Amygdala (tissue), 56 donors: ENCODE results near the gene SPEF1.
"Not testable (repeated sequence)": the region's sequence is repeated elsewhere in the genome, so short reads cannot be mapped to it uniquely, and the experiment has no call there.

Experiments
- DNase-seq, 56 donors: peaks; one replicate each; lab custom pipeline; 2025; lab: John Stamatoyannopoulos, UW

The SPEF1 gene

GRCh38 chr20:3794168-3794567 is 12.9 kb upstream of the SPEF1 start:
- DNase-seq = not testable (repeated sequence)

DNA sequence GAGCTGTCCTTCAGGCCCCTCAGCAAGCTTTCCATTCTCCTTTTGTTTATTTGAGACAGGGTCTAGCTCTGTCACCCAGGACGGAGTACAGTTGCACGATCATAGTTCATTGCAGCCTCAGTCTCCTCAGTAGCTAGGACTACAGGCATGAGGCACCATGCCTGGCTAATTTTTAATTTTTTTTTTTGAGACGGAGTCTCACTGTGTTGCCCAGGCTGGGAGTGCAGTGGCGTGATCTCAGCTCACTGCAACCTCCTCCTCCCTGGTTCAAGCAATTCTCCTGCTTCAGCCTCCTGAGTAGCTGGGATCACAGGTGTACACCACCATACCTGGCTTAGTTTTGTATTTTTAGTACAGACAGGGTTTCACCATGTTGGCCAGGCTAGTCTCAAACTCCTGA is 8.0 kb upstream of the SPEF1 start:
- DNase-seq = not testable (repeated sequence)

GRCh38 chr20:3788685-3789155 is 7.5 kb upstream of the SPEF1 start:
- DNase-seq = no peak

DNA sequence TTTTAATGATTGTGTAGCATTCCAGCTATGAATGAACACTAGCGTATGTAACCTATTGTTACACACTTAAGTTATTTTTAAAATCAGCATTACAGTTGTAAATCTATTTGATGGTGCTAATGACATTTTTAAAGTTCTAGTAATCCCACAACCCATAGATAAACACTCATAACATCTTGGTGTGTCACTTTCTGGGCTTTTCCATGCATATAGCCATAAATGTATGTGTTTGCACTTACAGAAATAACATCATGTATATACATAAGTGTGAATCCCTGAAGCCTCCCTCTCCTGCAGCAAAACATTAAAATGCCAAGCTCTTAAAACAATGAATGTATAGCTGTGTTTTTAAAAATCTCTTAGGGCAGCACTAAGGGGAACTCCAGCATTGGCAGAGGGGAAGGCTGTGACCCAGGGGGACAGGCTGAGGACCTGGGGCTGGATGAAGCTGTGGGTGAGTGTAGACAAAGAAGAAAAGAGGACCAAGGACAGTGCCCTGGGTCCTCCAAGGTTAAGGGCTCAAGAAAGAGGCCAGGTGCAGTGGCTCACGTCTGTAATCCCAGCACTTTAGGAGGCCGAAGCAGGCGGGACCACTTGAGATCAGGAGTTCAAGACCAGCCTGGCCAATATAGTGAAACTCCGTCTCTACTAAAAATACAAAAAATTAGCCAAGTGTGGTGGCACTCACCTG is 6.2 kb upstream of the SPEF1 start:
- DNase-seq = no peak

DNA sequence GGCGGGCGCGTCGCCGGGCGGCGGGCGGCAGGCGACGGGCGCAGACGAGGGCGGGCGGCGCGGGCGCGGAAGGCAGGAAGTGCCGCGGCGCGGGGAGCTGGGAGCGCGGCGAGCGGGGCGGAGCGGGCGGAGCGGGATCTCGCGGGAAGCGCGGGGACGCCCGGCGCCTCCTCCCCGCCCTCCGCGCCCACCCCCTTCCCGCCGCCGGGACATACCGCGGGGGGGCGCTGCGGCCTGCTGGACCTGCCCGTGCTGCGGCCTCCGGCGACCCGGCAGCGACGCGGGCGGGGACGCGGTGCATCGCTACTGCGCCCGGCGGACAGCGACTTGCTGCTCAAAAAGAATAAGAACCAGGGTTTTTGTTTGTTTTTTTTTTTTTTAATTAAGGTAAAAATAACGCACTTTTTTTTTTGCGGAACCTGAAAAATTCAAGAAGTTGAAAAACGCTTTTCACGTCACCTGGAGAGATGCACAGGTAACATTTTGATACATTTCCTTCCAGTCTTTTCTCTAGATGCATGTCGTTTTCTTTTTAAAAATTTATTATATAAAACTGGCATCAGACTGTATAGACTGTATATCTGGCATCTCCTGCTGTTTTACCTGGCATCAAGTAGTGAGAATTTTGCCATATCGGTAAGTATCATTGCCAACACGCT is 5.5 kb upstream of the SPEF1 start, which contains the start of gene CENPB:
TSS of gene CENPB (minus strand) at position 76 of the 659 bp plus-strand sequence. CDS start 257 bp downstream, outside the sequence.
- DNase-seq = peak in 54 of 56 donors; percentile 25 to 93 (median 72)

GRCh38 chr20:3786126-3786484 is 4.9 kb upstream of the SPEF1 start:
- peak in 15 of 56 donors; percentile 21 to 44 (median 33) for DNase-seq

DNA sequence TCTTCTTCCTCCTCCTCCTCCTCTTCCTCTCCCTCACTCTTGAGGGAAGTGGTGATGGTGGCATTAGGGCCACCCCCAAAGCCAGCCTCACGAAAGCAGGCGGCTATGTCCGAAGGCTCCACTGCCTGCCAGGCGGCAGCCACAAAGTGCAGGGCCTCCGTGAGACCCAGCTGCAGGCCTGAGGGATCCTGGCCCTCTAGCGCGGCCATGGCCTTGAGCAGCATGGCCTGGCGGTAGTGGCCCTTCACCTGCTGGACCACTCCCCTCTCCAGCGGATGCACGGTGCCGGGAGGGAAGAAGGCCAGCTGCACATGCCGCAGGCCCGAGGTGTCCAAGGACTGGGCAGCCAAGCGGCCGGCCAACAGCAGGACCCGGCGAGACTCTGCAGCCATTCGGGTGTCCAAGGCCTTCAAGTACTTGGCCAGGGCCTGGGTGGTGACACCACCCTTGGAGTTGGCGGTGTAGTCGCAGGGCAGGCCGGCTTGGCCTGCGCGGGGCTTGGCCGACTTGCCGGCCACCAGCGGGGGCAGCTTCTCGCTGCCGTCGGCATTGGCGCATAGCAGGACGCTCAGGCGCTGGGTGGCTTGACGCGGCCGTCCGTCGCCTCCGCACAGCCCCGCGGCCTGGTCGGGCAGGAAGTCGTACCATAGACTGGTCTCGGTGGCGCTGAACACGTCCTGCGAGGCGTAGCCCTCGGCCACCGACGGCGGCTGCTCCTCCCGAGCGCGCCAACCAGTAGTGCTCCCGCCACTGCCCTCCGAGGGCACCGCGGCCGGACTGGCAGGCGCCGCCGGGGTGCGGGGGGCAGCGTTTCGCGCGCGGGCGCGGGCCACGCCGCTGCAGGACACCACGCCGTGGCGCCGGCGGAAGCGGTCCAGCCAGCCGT is 4.2 kb upstream of the SPEF1 start:
- peak in 1 of 56 donors; percentile 26 for DNase-seq

DNA sequence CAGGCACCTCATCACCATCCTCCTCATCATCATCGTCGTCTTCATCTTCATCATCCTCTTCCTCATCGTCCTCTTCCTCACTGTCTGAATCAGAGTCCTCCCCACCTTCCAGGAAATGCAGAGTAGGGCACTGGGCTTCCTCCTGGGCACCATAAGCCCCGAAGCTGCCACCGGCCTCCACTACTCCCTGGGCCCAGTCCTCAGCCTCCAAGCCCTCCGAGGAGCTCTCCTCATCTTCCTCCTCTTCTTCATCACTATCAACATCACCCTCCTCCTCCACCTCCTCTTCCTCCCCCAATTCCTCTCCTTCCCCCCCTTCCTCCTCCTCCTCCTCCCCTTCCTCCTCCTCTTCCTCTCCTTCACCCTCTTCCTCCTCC is 3.6 kb upstream of the SPEF1 start:
- no peak for DNase-seq

DNA sequence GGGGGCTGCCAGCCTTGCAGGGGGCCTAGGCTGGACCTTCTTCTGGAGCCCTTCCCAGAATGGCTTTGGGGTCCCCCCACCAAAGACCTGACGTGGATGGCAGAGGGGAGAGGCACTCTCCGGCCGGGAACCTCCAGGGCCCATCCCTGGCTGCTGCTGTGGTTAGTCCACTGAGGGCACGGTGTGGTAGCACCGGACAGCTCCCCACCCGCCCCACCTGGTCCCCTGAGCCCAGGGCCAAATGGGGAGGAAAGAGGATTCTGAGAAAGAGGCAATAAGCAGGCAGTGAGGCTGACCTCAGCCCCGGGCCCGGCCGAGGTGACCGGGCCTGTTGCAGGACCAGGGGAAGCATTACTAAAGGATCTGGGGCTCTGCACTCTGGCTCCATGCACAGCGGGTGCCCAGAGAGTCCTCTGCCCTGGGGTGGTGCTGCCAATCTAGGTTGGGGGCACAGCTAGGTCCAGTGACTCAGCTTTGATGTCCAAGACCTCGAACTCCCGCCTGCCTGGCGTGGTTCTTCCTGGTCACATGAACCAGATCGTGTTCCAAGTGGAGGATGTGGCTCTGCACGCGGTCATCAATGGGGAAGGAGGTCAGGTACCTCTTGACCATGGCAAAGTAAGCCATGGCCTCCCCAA is 3.1 kb upstream of the SPEF1 start:
- no peak for DNase-seq

DNA sequence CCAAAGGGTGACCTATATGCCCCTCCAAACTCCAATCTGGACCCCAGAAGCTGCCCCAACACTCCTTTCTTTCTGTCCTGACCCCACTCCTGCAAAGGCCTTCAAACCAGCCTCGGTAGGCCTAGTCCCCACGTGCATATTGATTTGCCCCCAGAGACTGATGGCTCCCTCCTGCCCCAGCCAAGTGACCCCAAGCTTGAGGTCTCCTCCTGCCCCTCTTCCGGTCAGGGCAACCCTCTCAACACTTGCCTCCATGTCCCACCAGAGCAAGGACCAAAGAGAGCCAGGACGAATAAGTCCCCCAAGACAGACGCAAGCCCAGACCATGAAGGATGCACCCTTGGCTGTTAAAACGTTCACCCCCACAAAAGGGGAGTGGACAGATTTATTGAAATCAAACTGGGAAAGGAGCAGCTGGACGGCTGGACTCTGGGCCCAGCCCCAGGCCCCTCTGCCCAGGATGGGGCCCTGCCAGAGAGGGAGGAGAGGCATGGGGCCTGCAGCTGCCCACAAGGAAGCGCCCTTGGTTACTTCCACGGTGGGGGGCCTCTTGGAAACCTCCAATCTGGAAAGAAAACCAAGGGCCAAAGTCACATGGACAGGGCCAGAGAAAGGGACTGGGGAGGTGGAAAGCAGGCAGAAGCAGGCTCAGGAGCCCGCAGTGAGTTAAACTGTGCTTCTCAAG is 2.4 kb upstream of the SPEF1 start:
- no peak for DNase-seq

GRCh38 chr20:3783068-3783489 is 1.8 kb upstream of the SPEF1 start:
- no peak for DNase-seq

GRCh38 chr20:3782597-3782996 is 1.3 kb upstream of the SPEF1 start:
- DNase-seq = no peak

GRCh38 chr20:3778976-3779375 is 2.3 kb downstream of the SPEF1 start:
- DNase-seq = peak in 3 of 56 donors; percentile 16 to 30 (median 28)

GRCh38 chr20:3777716-3778629 is 3.3 kb downstream of the SPEF1 start:
- DNase-seq = peak in 8 of 56 donors; percentile 15 to 58 (median 30)

GRCh38 chr20:3777381-3777715 is 3.9 kb downstream of the SPEF1 start:
- no peak for DNase-seq

GRCh38 chr20:3775457-3776108 is 5.7 kb downstream of the SPEF1 start:
- no peak for DNase-seq

DNA sequence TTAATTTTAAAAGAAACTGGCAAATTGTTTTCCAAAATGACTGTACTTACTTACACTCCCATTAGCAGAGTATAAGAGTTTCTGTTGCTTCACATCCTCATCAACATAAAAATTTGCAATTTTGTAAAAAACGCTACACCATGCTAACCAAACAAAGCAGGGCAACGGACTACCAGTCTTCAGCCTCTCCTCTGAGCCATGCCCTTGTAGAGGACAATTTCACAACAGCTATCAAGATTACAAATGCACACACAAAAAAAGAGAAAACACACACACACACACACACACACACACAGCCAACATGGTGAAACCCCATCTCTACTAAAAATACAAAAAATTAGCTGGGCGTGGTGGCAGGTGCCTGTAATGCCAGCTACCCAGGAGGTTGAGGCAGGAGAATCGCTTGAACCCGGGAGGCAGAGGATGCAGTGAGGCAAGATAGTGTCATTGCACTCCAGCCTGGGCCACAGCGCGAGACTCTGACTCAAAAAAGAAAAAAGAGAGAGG is 9.6 kb downstream of the SPEF1 start:
- no peak for DNase-seq
